DND-41 (cell line): ENCODE measurements around the gene ADNP2.

Experiments used
- ATAC-seq: fragments of 200-7000 bp; cut with Tn5 transposase; 3 replicates; pipeline ENCODE4 v1.9.1; 2021; ENCODE audit warnings: low read depth; ENCODE audit not compliant: insufficient read depth
- DNase-seq: peaks from one replicate; pipeline ENCODE4 v3.0.0-alpha.2; 2020
- H2AFZ ChIP-seq: 2 replicates; pipeline ENCODE4 v1.6.0; 2012; ENCODE audit warnings: low read depth, low read length
- H3K27ac ChIP-seq: 2 replicates; pipeline ENCODE4 v1.5.1; 2012; ENCODE audit warnings: low read length, inconsistent platforms
- H3K27me3 ChIP-seq: fragments of 200-600 bp; sonication (generic); 2 replicates; pipeline ENCODE4 v1.6.0; 2012; ENCODE audit warnings: low read length, mild to moderate bottlenecking, inconsistent platforms; ENCODE audit not compliant: insufficient read depth, poor library complexity
- H3K36me3 ChIP-seq: 2 replicates; pipeline ENCODE4 v1.5.1; 2012; ENCODE audit warnings: low read length, inconsistent platforms; ENCODE audit not compliant: insufficient read depth
- H3K4me1 ChIP-seq: 2 replicates; pipeline ENCODE4 v1.5.1; 2012; ENCODE audit warnings: mild to moderate bottlenecking, low read length; ENCODE audit not compliant: insufficient read depth
- H3K4me2 ChIP-seq: 2 replicates; pipeline ENCODE4 v1.6.0; 2012; ENCODE audit warnings: mild to moderate bottlenecking, moderate library complexity, low read length, inconsistent platforms; ENCODE audit not compliant: insufficient read depth
- H3K4me3 ChIP-seq, 2 experiments: fragments of 200-600 bp in 1 of 2; shearing (Covaris generic) in 1 of 2; 2 replicates each; pipeline ENCODE4 v1.5.1; 2012 to 2016; ENCODE audit warnings: inconsistent platforms in 2 of 2, low read length in 2 of 2, mild to moderate bottlenecking in 2 of 2, low read depth in 1 of 2, moderate library complexity in 1 of 2
- H3K79me2 ChIP-seq: 2 replicates; pipeline ENCODE4 v1.6.0; 2012; ENCODE audit warnings: low read length, inconsistent platforms; ENCODE audit not compliant: insufficient read depth
- H3K9ac ChIP-seq: 2 replicates; pipeline ENCODE4 v1.6.0; 2012; ENCODE audit warnings: low read depth, mild to moderate bottlenecking, inconsistent platforms, low read length, moderate library complexity
- H3K9me3 ChIP-seq: 2 replicates; pipeline ENCODE4 v1.5.1; 2012; ENCODE audit warnings: low read length, moderate library complexity, mild to moderate bottlenecking, inconsistent platforms; ENCODE audit not compliant: insufficient read depth, severe bottlenecking
- H4K20me1 ChIP-seq: 2 replicates; pipeline ENCODE4 v1.6.0; 2012; ENCODE audit warnings: low read length; ENCODE audit not compliant: insufficient read depth
- CTCF ChIP-seq: IDR thresholded peaks from 2 replicates; pipeline ENCODE4 v1.5.1; 2012; ENCODE audit warnings: borderline replicate concordance, low read length, moderate library complexity, mild to moderate bottlenecking; ENCODE audit not compliant: poor library complexity, severe bottlenecking; ENCODE audit errors: extremely low read depth
- EZH2 ChIP-seq: IDR thresholded peaks from 3 replicates; pipeline ENCODE4 v1.6.1; 2012; ENCODE audit warnings: borderline replicate concordance, low read depth, mild to moderate bottlenecking, moderate library complexity, low read length, inconsistent platforms; ENCODE audit not compliant: severe bottlenecking

ADNP2 gene

GRCh38 chr18:80167331-80167730, 58.3 kb downstream of the ADNP2 start:
- Histone ChIP-seq H3K36me3 (0 out of 2 replicates have a peak, but pooled peaks cover 3% of the 10 kb centered on the region), H4K20me1 (no peaks in the 10 kb centered on the region), H3K4me1 (peaks cover 20% of the 10 kb centered on the region), H3K27me3 (no peaks in the 10 kb centered on the region), H3K9ac (peak overlapping the region; percentile 4; the same call in 1 of the 2 replicates), H2AFZ (no peak overlapping the region), H3K4me3 (no peak overlapping the region), H3K79me2 (no peaks in the 10 kb centered on the region), H3K9me3 (peaks cover 15% of the 10 kb centered on the region), H3K27ac (peak overlapping the region; percentile 59; the same call in 1 of the 2 replicates), H3K4me2 (no peak overlapping the region; the same call in 1 of the 2 replicates)
- no peak for TF ChIP-seq CTCF
- no peak for TF ChIP-seq EZH2
- DNase-seq (no peak), ATAC-seq (no peak)

- Histone ChIP-seq H3K9ac (peak overlapping the region; percentile 4; the same call in 1 of the 2 replicates), H3K27me3 (no peaks in the 10 kb centered on the region), H3K4me2 (peak overlapping the region; percentile 20; the same call in 1 of the 2 replicates), H2AFZ (no peak overlapping the region), H3K36me3 (0 out of 2 replicates have a peak, but pooled peaks cover 2% of the 10 kb centered on the region), H3K9me3 (peaks cover 15% of the 10 kb centered on the region), H3K27ac (peak overlapping the region; percentile 59), H3K79me2 (no peaks in the 10 kb centered on the region), H3K4me3 (no peak overlapping the region), H4K20me1 (no peaks in the 10 kb centered on the region), H3K4me1 (peaks cover 20% of the 10 kb centered on the region)
- DNase-seq = peak; percentile 12
- ATAC-seq = peak; percentile 49; the same call in 1 of the 3 replicates
- TF ChIP-seq CTCF (no peak), EZH2 (no peak)
These were observed 58.9 kb downstream of the ADNP2 start for GRCh38 chr18:80167931-80168330.

- no peak overlapping the region for H3K9ac ChIP-seq
- H3K36me3 ChIP-seq = no peaks in the 10 kb centered on the region
- no peak for TF ChIP-seq CTCF
- no peak for TF ChIP-seq EZH2
These were observed 59.3 kb downstream of the ADNP2 start for GRCh38 chr18:80168346-80168745.

More at GRCh38 chr18:80168346-80168745, 59.3 kb downstream of the ADNP2 start:
- H3K9me3 ChIP-seq = peaks cover 11% of the 10 kb centered on the region
- peaks cover 20% of the 10 kb centered on the region for H3K4me1 ChIP-seq
- H2AFZ ChIP-seq = no peak overlapping the region
- H4K20me1 ChIP-seq = no peaks in the 10 kb centered on the region
- peak overlapping the region; percentile 59; the same call in 1 of the 2 replicates for H3K27ac ChIP-seq
- H3K4me3 ChIP-seq = no peak overlapping the region
- DNase-seq (no peak), ATAC-seq (no peak)
- H3K4me2 ChIP-seq = no peak overlapping the region
- no peaks in the 10 kb centered on the region for H3K79me2 ChIP-seq
- no peaks in the 10 kb centered on the region for H3K27me3 ChIP-seq
